Mesenchymal stem cell (in vitro differentiated cells and primary cell): ENCODE measurements around the gene PAX8.

Experiments used
- DNase-seq: peaks from one replicate; pipeline ENCODE4 v3.0.0-alpha.2; 2013
- H2AFZ ChIP-seq: one replicate; pipeline ENCODE4 v1.6.1; 2013; ENCODE audit warnings: low read depth, mild to moderate bottlenecking, control low read depth, inconsistent platforms, low read length, moderate library complexity
- H2AK5ac ChIP-seq: 2 replicates; pipeline ENCODE4 v1.6.1; 2013; ENCODE audit warnings: low read length, moderate library complexity, mild to moderate bottlenecking, inconsistent platforms; ENCODE audit not compliant: severe bottlenecking
- H2BK120ac ChIP-seq: one replicate; pipeline ENCODE4 v1.6.1; 2013; ENCODE audit warnings: low read depth, mild to moderate bottlenecking, inconsistent platforms, low read length, moderate library complexity
- H2BK12ac ChIP-seq, 2 experiments: one replicate each; pipeline ENCODE4 v1.6.1; 2013; ENCODE audit warnings: inconsistent platforms in 2 of 2, low read length in 2 of 2, mild to moderate bottlenecking in 2 of 2, moderate library complexity in 2 of 2, control low read depth in 1 of 2
- H2BK15ac ChIP-seq: one replicate; pipeline ENCODE4 v1.6.1; 2013; ENCODE audit warnings: mild to moderate bottlenecking, low read depth, inconsistent platforms; ENCODE audit not compliant: poor library complexity, severe bottlenecking
- H2BK5ac ChIP-seq: 2 replicates; pipeline ENCODE4 v1.6.1; 2013; ENCODE audit warnings: low read depth, mild to moderate bottlenecking, low read length, control low read depth, inconsistent platforms; ENCODE audit not compliant: poor library complexity, severe bottlenecking
- H3K14ac ChIP-seq, 2 experiments: one replicate each; pipeline ENCODE4 v1.6.1; 2013; ENCODE audit warnings: inconsistent platforms in 2 of 2, low read length in 2 of 2, control low read depth in 1 of 2, mild to moderate bottlenecking in 1 of 2, moderate library complexity in 1 of 2
- H3K18ac ChIP-seq, 2 experiments: one replicate each; pipeline ENCODE4 v1.6.1; 2013; ENCODE audit warnings: inconsistent platforms in 2 of 2, low read length in 2 of 2, control low read depth in 1 of 2, low read depth in 1 of 2, mild to moderate bottlenecking in 1 of 2
- H3K23ac ChIP-seq, 2 experiments: one replicate each; pipeline ENCODE4 v1.6.1; 2013; ENCODE audit warnings: inconsistent platforms in 2 of 2, low read length in 2 of 2, mild to moderate bottlenecking in 2 of 2, moderate library complexity in 2 of 2, control low read depth in 1 of 2
- H3K27ac ChIP-seq: 2 replicates; pipeline ENCODE4 v1.5.1; 2013; ENCODE audit warnings: mild to moderate bottlenecking, moderate library complexity, low read length, control low read depth, inconsistent platforms; ENCODE audit not compliant: poor library complexity, severe bottlenecking
- H3K27me3 ChIP-seq, 2 experiments: 2 replicates each; pipeline versions ENCODE4 v1.6.1 to v1.7.0; 2013; ENCODE audit warnings: low read length in 2 of 2, mild to moderate bottlenecking in 2 of 2, moderate library complexity in 2 of 2, control low read depth in 1 of 2, inconsistent platforms in 1 of 2; ENCODE audit not compliant: control insufficient read depth in 1 of 2, insufficient read depth in 1 of 2
- H3K36me3 ChIP-seq, 2 experiments: 2 replicates each; pipeline versions ENCODE4 v1.6.1 to v1.7.0; 2013; ENCODE audit warnings: low read length in 2 of 2, control low read depth in 1 of 2, inconsistent platforms in 1 of 2, low read depth in 1 of 2, mild to moderate bottlenecking in 1 of 2; ENCODE audit not compliant: insufficient read depth in 2 of 2, control insufficient read depth in 1 of 2
- H3K4ac ChIP-seq, 2 experiments: one replicate each; pipeline ENCODE4 v1.6.1; 2013; ENCODE audit warnings: inconsistent platforms in 2 of 2, low read length in 2 of 2, mild to moderate bottlenecking in 2 of 2, moderate library complexity in 2 of 2, control low read depth in 1 of 2, low read depth in 1 of 2
- H3K4me1 ChIP-seq: 2 replicates; pipeline ENCODE4 v1.6.1; 2013; ENCODE audit warnings: low read depth, low read length, control low read depth; ENCODE audit not compliant: control insufficient read depth, insufficient read depth
- H3K4me2 ChIP-seq: 2 replicates; pipeline ENCODE4 v1.6.1; 2013; ENCODE audit warnings: low read length, mild to moderate bottlenecking, inconsistent platforms; ENCODE audit not compliant: poor library complexity, severe bottlenecking
- H3K4me3 ChIP-seq, 2 experiments: 2 replicates each; pipeline versions ENCODE4 v1.5.1 to v1.7.0; 2013; ENCODE audit warnings: low read length in 2 of 2, mild to moderate bottlenecking in 2 of 2, control low read depth in 1 of 2, low read depth in 1 of 2; ENCODE audit not compliant: insufficient read depth in 1 of 2
- H3K79me1 ChIP-seq: replicated peaks from 2 replicates; pipeline ENCODE4 v1.6.1; 2013; ENCODE audit warnings: mild to moderate bottlenecking, control low read depth, low read length, inconsistent platforms; ENCODE audit not compliant: poor library complexity, severe bottlenecking
- H3K9ac ChIP-seq: 2 replicates; pipeline ENCODE4 v1.7.0; 2013; ENCODE audit warnings: mild to moderate bottlenecking, low read length, moderate library complexity
- H3K9me3 ChIP-seq: 2 replicates; pipeline ENCODE4 v1.7.0; 2013; ENCODE audit warnings: mild to moderate bottlenecking, low read length; ENCODE audit not compliant: control insufficient read depth
- H4K8ac ChIP-seq: one replicate; pipeline ENCODE4 v1.6.1; 2013; ENCODE audit warnings: inconsistent platforms, mild to moderate bottlenecking, low read length, moderate library complexity
- H4K91ac ChIP-seq: one replicate; pipeline ENCODE4 v1.6.1; 2013; ENCODE audit warnings: mild to moderate bottlenecking, low read length, inconsistent platforms
- WGBS: methylation state at CpG from one replicate; pipeline ENCODE4 v1.1.7; 2013; ENCODE audit warnings: mixed read lengths; 5-methylcytosine and 5-hydroxymethylcytosine counted together

PAX8 gene

DNA sequence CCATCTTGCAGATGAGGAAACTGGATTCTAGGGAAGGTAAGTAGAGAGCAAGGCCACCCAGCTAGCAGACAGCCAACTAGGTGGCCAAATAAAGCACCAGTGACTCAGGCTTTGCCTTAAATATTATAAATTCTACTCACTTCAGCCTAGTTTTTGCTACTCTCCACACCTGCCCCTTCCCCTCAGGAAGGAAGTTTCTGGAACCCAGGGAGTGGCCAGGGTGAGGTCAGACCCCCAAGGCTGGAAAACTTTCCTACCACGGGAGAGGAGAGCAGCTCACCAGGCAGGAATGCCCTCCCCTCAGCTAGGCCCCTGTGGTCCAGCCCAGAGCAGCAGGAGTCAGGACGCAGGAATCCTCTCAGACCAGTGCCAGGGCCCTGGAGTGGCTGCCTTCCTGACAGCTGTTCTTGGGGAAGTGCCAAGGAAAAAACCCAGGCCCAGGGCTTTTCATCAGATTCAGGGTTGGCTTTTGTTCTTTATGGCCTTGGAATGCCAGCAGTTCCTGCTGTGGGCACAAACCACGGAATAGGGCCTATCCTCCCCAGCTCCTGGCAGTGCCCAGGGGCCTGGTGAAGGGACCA is 5.1 kb upstream of the PAX8 start:
- Histone ChIP-seq H3K4me2 (no peak overlapping the region), H4K8ac (peak overlapping the region; percentile 69), H3K4ac (peak overlapping the region in 1 of 2 experiments; percentile 13), H2BK120ac (no peak overlapping the region), H4K91ac (no peak overlapping the region), H2BK15ac (no peak overlapping the region), H2AFZ (no peak overlapping the region), H2BK5ac (peak overlapping the region; percentile 100), H3K9ac (peak overlapping the region; percentile 76), H3K27ac (peak overlapping the region; percentile 100), H3K36me3 (no peaks in the 10 kb centered on the region), H3K79me1 (peaks cover 3% of the 10 kb centered on the region), H2AK5ac (peak overlapping the region; percentile 99), H3K4me1 (peaks cover 32% of the 10 kb centered on the region), H3K4me3 (no peak overlapping the region), H3K27me3 (peaks cover 0 to 6% of the 10 kb centered on the region in 2 experiments), H3K23ac (no peak overlapping the region), H3K9me3 (no peaks in the 10 kb centered on the region), H2BK12ac (peak overlapping the region in 1 of 2 experiments; percentile 22), H3K18ac (peak overlapping the region; percentile 56 to 82), H3K14ac (peak overlapping the region in 1 of 2 experiments; percentile 80)
- peak; percentile 90 for DNase-seq
- WGBS = 18% methylated on average over 3 of the region's 3 CpGs

DNA sequence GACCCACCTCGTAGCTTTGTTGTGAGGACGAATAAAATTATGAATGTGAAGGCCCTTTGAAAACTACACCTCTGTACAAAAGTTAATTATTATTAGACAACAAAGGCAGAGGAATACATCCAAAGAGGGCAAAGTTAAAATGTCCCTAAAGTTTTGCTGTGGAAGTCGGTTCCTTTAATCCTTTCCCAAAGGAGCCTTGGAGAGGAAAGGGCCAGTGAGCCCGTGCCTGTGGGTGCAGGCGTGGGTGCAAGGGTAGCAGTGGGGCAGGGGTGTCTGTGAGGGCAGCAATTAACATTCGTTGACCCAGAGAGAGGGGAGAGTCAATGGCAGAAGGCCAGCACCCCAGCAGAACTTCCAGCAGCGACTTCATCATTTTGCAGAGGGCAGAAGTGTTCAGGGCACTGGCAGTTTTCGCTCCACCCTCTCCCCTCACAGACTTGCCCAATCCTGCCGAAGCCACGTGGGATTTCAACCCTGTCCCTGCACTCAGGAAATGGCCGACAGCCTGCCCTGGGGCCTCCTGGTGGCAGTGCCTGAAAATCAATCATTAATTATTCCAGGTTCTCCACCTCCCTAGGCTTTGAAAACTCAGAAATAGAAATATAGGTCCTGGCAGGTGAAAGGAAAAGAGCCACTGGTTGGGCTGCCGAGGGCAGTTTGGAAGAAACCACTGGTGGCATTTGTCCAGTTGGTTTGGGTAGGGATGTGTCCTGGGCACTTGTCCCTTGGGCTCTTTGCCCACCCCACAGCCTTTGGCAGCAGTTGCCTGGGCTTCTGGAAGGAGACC is 4.2 kb upstream of the PAX8 start:
- Histone ChIP-seq H2BK120ac (no peak overlapping the region), H4K8ac (no peak overlapping the region), H3K18ac (peak overlapping the region in 1 of 2 experiments; percentile 79), H2AFZ (no peak overlapping the region), H3K23ac (peak overlapping the region in 1 of 2 experiments; percentile 35), H3K27me3 (peaks cover 0 to 14% of the 10 kb centered on the region in 2 experiments), H3K79me1 (peaks cover 3% of the 10 kb centered on the region), H3K4me3 (no peak overlapping the region), H3K4me2 (peak overlapping the region; percentile 53), H2BK12ac (peak overlapping the region; percentile 38 to 86), H3K36me3 (peaks cover 0 to 7% of the 10 kb centered on the region in 2 experiments), H2BK15ac (no peak overlapping the region), H3K9ac (peak overlapping the region; percentile 72), H2BK5ac (peak overlapping the region; percentile 98), H3K27ac (peak overlapping the region; percentile 99), H3K14ac (no peak overlapping the region), H2AK5ac (peak overlapping the region; percentile 100), H3K9me3 (no peaks in the 10 kb centered on the region), H3K4me1 (peaks cover 32% of the 10 kb centered on the region), H4K91ac (no peak overlapping the region), H3K4ac (peak overlapping the region in 1 of 2 experiments; percentile 54)
- WGBS = 63% methylated on average over 10 of the region's 12 CpGs
- no peak for DNase-seq

DNA sequence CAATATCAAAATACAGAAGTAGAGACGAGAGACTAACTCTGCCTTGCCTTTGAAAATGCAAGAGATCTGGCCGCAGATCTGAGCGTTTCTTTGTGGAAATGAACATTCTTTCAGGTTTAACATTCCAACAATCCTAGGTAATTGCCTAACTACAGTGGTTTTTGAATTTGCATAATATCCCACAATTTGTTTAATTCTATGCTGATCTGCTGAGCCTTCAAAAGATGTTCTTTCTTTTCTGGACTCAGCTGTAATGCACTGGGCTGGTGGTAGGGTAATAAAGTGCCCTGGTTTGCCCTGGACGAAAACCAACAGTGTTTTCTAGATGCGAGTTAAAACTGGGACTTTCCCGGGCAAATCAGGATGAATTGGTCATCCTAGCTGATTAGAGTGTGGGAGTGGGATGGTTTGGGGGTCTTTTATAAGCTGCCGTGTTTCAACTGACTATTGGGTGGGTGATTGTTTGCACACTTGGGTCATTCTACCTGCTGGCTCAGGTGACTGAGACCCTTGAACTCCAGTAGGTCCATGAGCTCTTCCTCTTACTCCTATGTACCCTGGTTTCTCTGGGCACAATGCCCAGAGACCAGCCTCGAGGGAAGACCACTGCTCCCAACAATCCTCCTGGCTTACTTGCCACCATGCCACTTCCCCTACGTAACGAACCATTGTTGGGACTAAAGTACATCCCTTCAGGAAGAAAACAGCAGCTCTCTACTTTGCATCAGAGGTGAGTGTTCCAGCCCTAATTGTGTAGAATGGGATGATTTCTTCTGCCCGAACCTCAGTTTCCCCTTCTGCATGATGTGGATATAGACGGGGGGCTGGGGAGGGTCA is 3.4 kb upstream of the PAX8 start:
- H3K4me2 ChIP-seq = peak overlapping the region; percentile 41
- H3K9ac ChIP-seq = no peak overlapping the region
- H3K27ac ChIP-seq = peak overlapping the region; percentile 99
- H3K23ac ChIP-seq = no peak overlapping the region
- peak overlapping the region; percentile 98 for H2BK5ac ChIP-seq
- H3K27me3 ChIP-seq = peaks cover 0 to 22% of the 10 kb centered on the region in 2 experiments
- H2BK15ac ChIP-seq = no peak overlapping the region
- no peak for DNase-seq
- H3K4me1 ChIP-seq = peaks cover 32% of the 10 kb centered on the region
- no peak overlapping the region for H3K4ac ChIP-seq
- peaks cover 3% of the 10 kb centered on the region for H3K79me1 ChIP-seq
- no peak overlapping the region for H3K18ac ChIP-seq
- WGBS = 86% methylated on average over 11 of the region's 12 CpGs
- no peak overlapping the region for H3K4me3 ChIP-seq
- H3K36me3 ChIP-seq = peaks cover 0 to 15% of the 10 kb centered on the region in 2 experiments
- no peak overlapping the region for H2BK120ac ChIP-seq
- H2AK5ac ChIP-seq = peak overlapping the region; percentile 100
- no peak overlapping the region for H3K14ac ChIP-seq
- H3K9me3 ChIP-seq = no peaks in the 10 kb centered on the region
- peak overlapping the region in 1 of 2 experiments; percentile 15 for H2BK12ac ChIP-seq
- no peak overlapping the region for H4K8ac ChIP-seq
- H2AFZ ChIP-seq = no peak overlapping the region
- H4K91ac ChIP-seq = no peak overlapping the region
